Measurements from ENCODE around the gene FGFBP3. TPM values are rescaled to one million over a fixed set of nuclear protein-coding genes. Genes with fewer than 3 reads are reported as not detected.

The FGFBP3 gene
- polyA plus RNA-seq, 4 donors, result 0.22 to 1.6 (median 0.61) TPM

DNA sequence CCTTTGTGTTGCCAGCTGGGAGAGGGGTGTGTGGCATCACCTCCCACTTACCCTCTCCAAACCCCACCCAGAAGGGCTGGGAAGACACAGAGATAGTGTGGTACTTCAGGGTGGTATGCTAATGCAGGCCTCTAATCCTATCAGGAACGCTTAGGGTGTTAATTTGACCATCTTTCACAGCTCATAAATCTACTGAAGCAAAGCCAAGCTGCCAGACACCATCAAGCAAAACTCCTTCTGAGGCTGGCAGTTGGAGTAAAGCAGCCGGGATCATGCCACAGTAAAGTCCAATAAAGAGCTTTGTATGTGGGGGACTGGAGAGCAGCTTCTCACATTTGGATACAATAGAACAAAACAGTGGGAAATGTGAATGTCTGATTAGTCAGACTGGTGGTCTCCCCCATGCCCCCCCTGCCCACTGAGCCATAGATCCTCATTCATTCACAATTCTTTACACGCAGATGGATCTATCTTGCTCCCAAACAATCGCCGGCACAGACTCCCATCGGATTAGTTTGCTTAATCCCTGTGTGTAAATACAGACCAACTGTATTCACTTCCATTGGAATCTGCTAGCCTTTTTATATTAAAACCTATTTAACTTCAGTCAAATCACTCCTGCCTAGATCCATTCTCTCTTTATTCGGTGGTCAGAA lies 29.6 kb downstream of the FGFBP3 start:
- Histone ChIP-seq H3K27me3 (ENCODE audit: control insufficient read depth in 3 of 3, insufficient read depth in 3 of 3, low read length in 3 of 3) (peaks cover 0 to 6% (median 0%) of the 10 kb centered on the region in 3 donors), H3K36me3 (ENCODE audit: control insufficient read depth in 3 of 3, insufficient read depth in 2 of 3, low read depth in 1 of 3, low read length in 3 of 3) (no peaks in the 10 kb centered on the region), H3K4me1 (ENCODE audit: control insufficient read depth in 3 of 3, insufficient read depth in 2 of 3, low read depth in 1 of 3, low read length in 2 of 3) (no peaks in the 10 kb centered on the region), H3K4me3 (ENCODE audit: low read depth in 1 of 3, low read length in 3 of 3) (no peak overlapping the region), H3K9me3 (ENCODE audit: control insufficient read depth in 2 of 2, insufficient read depth in 1 of 2, low read depth in 1 of 2, low read length in 1 of 2) (no peaks in the 10 kb centered on the region), H3K27ac (ENCODE audit: low read depth in 1 of 3, low read length in 2 of 3) (no peak overlapping the region)
- WGBS, 3 donors, result 47 to 50% (median 48%) methylated on average over 7 of the region's 7 CpGs
- DNase-seq, result no peak
- no peak for FAIRE-seq

DNA sequence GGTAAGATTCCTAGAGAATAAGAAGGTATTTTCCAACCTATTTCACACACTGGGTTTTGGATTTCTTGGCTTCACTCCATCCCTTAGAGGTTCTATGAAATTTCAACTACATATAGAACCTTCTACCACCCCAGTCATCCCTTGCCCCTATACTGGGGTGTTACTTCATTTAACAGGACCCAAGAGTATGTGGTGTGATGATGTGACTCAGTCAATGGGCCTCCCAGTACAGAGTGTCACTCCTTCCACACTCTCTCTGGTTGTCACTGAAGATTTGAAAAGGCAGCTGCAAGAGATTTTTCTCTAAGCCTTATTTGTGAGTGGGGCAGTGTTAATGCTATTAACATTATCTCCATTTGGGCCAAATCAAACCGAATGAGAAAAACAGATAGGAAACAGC lies 33.5 kb downstream of the FGFBP3 start:
- DNase-seq (no peak), FAIRE-seq (no peak)
- WGBS, 3 donors, result 92 to 94% (median 93%) methylated on average over 1 of the region's 1 CpG
- no peak overlapping the region for H3K4me3 ChIP-seq (ENCODE audit: low read depth in 1 of 3, low read length in 3 of 3)
- no peaks in the 10 kb centered on the region for H3K36me3 ChIP-seq (ENCODE audit: control insufficient read depth in 3 of 3, insufficient read depth in 2 of 3, low read depth in 1 of 3, low read length in 3 of 3)
- H3K9me3 ChIP-seq (ENCODE audit: control insufficient read depth in 2 of 2, insufficient read depth in 1 of 2, low read depth in 1 of 2, low read length in 1 of 2), result no peaks in the 10 kb centered on the region
- H3K27ac ChIP-seq (ENCODE audit: low read depth in 1 of 3, low read length in 2 of 3), result no peak overlapping the region
- peaks cover 0 to 6% (median 0%) of the 10 kb centered on the region in 3 donors for H3K27me3 ChIP-seq (ENCODE audit: control insufficient read depth in 3 of 3, insufficient read depth in 3 of 3, low read length in 3 of 3)
- H3K4me1 ChIP-seq (ENCODE audit: control insufficient read depth in 3 of 3, insufficient read depth in 2 of 3, low read depth in 1 of 3, low read length in 2 of 3), result no peaks in the 10 kb centered on the region

DNA sequence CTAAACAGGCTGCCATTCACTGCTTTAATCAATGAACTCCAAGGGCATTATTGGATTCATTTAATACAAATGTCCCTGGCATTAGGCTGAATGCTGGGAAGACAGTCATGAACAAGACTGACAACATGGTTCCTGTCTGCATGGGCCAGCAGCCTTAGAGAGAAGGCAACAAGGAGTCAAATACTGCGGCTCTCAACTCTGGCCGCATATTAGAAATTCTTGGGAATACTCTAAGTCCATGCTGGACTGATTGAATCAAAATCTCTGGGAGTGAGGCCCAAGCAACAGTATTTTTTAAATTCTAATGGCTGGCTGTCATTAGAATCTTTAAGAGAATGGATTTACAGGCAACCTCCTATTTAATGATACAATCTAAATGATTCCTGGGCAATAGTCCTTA lies 34.1 kb downstream of the FGFBP3 start:
- peaks cover 0 to 1% (median 0%) of the 10 kb centered on the region in 3 donors for H3K27me3 ChIP-seq (ENCODE audit: control insufficient read depth in 3 of 3, insufficient read depth in 3 of 3, low read length in 3 of 3)
- DNase-seq (no peak), FAIRE-seq (no peak)
- H3K27ac ChIP-seq (ENCODE audit: low read depth in 1 of 3, low read length in 2 of 3), result no peak overlapping the region
- no peaks in the 10 kb centered on the region for H3K36me3 ChIP-seq (ENCODE audit: control insufficient read depth in 3 of 3, insufficient read depth in 2 of 3, low read depth in 1 of 3, low read length in 3 of 3)
- WGBS, 3 donors, result 93 to 100% (median 98%) methylated on average over 2 of the region's 2 CpGs
- no peaks in the 10 kb centered on the region for H3K4me1 ChIP-seq (ENCODE audit: control insufficient read depth in 3 of 3, insufficient read depth in 2 of 3, low read depth in 1 of 3, low read length in 2 of 3)
- H3K9me3 ChIP-seq (ENCODE audit: control insufficient read depth in 2 of 2, insufficient read depth in 1 of 2, low read depth in 1 of 2, low read length in 1 of 2), result no peaks in the 10 kb centered on the region
- H3K4me3 ChIP-seq (ENCODE audit: low read depth in 1 of 3, low read length in 3 of 3), result no peak overlapping the region

DNA sequence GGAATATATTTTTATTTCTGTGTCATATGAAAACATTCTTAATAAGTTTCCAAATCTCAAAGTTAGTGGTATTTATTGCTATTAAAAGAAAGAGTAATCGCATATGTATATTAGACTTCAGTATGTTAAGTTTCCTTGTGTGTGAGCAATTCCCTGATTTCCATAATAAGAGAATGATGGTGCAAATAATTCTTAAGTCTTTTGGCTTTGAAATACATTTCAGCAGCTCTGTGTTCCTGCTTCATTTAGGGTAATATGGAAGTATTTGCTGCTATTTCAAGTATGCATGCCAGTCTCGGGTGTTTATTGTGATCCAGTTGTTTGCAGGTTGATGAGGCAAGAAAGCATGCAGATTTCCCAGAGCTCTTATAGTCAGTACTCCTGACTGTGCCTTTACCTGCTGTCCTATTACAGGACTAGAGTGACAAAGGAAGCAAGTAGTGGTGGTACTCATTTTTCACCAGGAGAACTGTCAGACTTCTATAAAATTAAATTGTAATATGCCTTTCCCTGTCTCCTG lies 43.7 kb downstream of the FGFBP3 start:
- no peaks in the 10 kb centered on the region for H3K9me3 ChIP-seq (ENCODE audit: control insufficient read depth in 2 of 2, insufficient read depth in 1 of 2, low read depth in 1 of 2, low read length in 1 of 2)
- no peak overlapping the region for H3K27ac ChIP-seq (ENCODE audit: low read depth in 1 of 3, low read length in 2 of 3)
- DNase-seq (no peak), FAIRE-seq (no peak)
- H3K36me3 ChIP-seq (ENCODE audit: control insufficient read depth in 3 of 3, insufficient read depth in 2 of 3, low read depth in 1 of 3, low read length in 3 of 3), result peaks cover 0 to 8% (median 7%) of the 10 kb centered on the region in 3 donors
- H3K4me3 ChIP-seq (ENCODE audit: low read depth in 1 of 3, low read length in 3 of 3), result no peak overlapping the region
- 93 to 98% (median 97%) methylated on average over 2 of the region's 2 CpGs for WGBS, 3 donors
- H3K27me3 ChIP-seq (ENCODE audit: control insufficient read depth in 3 of 3, insufficient read depth in 3 of 3, low read length in 3 of 3), result no peaks in the 10 kb centered on the region
- no peaks in the 10 kb centered on the region for H3K4me1 ChIP-seq (ENCODE audit: control insufficient read depth in 3 of 3, insufficient read depth in 2 of 3, low read depth in 1 of 3, low read length in 2 of 3)

DNA sequence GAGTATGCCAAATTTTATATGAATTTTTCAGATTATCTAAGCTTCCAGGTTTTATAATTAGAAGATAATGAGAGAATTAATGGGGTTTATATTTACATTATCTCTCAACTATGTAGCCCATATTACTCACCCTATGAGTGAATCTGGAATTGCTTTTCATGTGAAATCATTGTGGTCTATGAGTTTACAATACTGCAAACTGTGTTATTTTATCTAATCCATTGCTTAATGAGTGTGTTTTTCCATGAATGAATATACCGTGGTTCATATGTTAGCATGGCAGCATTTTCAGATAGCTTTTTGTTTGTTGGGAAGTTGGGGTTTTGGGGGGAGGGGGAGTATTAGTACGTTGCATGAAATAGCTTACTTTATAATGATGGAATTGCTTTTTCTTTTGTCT lies 44.5 kb downstream of the FGFBP3 start:
- Histone ChIP-seq H3K4me1 (ENCODE audit: control insufficient read depth in 3 of 3, insufficient read depth in 2 of 3, low read depth in 1 of 3, low read length in 2 of 3) (no peaks in the 10 kb centered on the region), H3K27ac (ENCODE audit: low read depth in 1 of 3, low read length in 2 of 3) (no peak overlapping the region), H3K27me3 (ENCODE audit: control insufficient read depth in 3 of 3, insufficient read depth in 3 of 3, low read length in 3 of 3) (no peaks in the 10 kb centered on the region), H3K36me3 (ENCODE audit: control insufficient read depth in 3 of 3, insufficient read depth in 2 of 3, low read depth in 1 of 3, low read length in 3 of 3) (peaks cover 0 to 12% (median 11%) of the 10 kb centered on the region in 3 donors), H3K4me3 (ENCODE audit: low read depth in 1 of 3, low read length in 3 of 3) (no peak overlapping the region), H3K9me3 (ENCODE audit: control insufficient read depth in 2 of 2, insufficient read depth in 1 of 2, low read depth in 1 of 2, low read length in 1 of 2) (no peaks in the 10 kb centered on the region)
- WGBS, 3 donors, result 64 to 82% (median 66%) methylated on average over 2 of the region's 2 CpGs
- FAIRE-seq (no peak), DNase-seq (no peak)

DNA sequence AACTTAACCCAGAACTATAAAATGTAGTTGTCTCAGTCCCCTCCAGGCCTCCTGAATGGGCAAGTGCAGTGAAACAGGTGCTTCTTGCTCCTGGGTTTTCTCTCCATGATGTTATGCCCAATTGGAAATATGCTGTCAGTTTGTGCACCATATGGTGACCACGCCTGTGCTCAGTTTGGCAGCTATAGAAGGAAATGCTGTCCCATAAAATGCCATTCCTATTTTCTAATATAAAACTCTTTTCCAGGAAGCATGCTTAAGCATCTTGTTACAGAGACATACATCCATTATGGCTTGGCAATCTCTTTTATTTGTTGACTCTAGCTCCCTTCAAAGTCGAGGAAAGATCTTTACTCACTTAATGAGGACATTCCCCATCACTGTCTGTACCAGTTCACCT lies 45.2 kb downstream of the FGFBP3 start:
- 16 to 54% (median 27%) methylated on average over 2 of the region's 2 CpGs for WGBS, 3 donors
- Histone ChIP-seq H3K4me3 (ENCODE audit: low read depth in 1 of 3, low read length in 3 of 3) (no peak overlapping the region), H3K27ac (ENCODE audit: low read depth in 1 of 3, low read length in 2 of 3) (no peak overlapping the region), H3K36me3 (ENCODE audit: control insufficient read depth in 3 of 3, insufficient read depth in 2 of 3, low read depth in 1 of 3, low read length in 3 of 3) (peaks cover 0 to 15% (median 14%) of the 10 kb centered on the region in 3 donors), H3K27me3 (ENCODE audit: control insufficient read depth in 3 of 3, insufficient read depth in 3 of 3, low read length in 3 of 3) (no peaks in the 10 kb centered on the region), H3K9me3 (ENCODE audit: control insufficient read depth in 2 of 2, insufficient read depth in 1 of 2, low read depth in 1 of 2, low read length in 1 of 2) (no peaks in the 10 kb centered on the region), H3K4me1 (ENCODE audit: control insufficient read depth in 3 of 3, insufficient read depth in 2 of 3, low read depth in 1 of 3, low read length in 2 of 3) (no peaks in the 10 kb centered on the region)
- DNase-seq (peak in 1 of 2 donors; percentile 15), FAIRE-seq (no peak)

DNA sequence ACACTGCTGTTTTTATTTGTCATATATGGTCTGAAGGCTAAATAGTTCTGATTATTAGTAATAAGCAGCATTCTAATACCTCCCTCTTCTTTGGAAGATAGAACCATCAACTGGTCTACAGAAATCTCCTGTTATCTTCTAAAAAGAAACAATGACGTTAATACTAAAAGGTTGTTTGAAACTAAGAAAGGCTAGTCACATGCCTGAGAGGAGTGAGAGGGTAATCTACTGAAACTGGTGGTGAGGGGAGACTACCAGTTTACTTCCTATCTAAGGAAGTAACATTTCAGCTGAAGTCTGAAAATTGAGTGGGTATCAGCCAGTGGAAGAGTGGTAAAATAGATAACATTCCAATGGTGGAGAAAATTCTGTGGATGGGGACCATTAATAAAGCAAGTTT lies 48.4 kb downstream of the FGFBP3 start:
- Histone ChIP-seq H3K27ac (ENCODE audit: low read depth in 1 of 3, low read length in 2 of 3) (no peak overlapping the region), H3K27me3 (ENCODE audit: control insufficient read depth in 3 of 3, insufficient read depth in 3 of 3, low read length in 3 of 3) (no peaks in the 10 kb centered on the region), H3K36me3 (ENCODE audit: control insufficient read depth in 3 of 3, insufficient read depth in 2 of 3, low read depth in 1 of 3, low read length in 3 of 3) (peaks cover 3 to 21% (median 12%) of the 10 kb centered on the region in 3 donors), H3K9me3 (ENCODE audit: control insufficient read depth in 2 of 2, insufficient read depth in 1 of 2, low read depth in 1 of 2, low read length in 1 of 2) (no peaks in the 10 kb centered on the region), H3K4me1 (ENCODE audit: control insufficient read depth in 3 of 3, insufficient read depth in 2 of 3, low read depth in 1 of 3, low read length in 2 of 3) (no peaks in the 10 kb centered on the region), H3K4me3 (ENCODE audit: low read depth in 1 of 3, low read length in 3 of 3) (no peak overlapping the region)
- FAIRE-seq (no peak), DNase-seq (no peak)
- WGBS, 3 donors, result 86 to 90% (median 86%) methylated on average over 1 of the region's 1 CpG

DNA sequence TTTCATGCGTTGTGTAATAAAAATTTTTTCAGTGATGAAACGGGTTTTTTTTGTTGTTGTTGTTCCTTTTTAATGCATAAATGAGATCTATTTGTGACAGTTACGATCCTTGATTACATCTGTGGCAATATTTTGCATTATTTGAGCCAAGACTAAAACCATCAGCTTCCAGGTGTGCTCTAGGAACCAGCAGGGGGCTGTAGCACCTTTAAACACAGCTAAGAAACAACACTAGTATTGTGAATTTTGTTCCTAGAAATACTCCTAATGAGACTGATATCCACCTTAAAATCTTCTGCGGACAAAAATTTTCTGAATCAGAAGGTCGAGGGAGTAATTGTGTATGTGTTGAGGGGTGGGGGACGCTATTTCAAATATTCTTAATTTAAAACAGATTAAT lies 52.6 kb downstream of the FGFBP3 start:
- WGBS, 3 donors, result 84 to 93% (median 91%) methylated on average over 6 of the region's 6 CpGs
- FAIRE-seq (no peak), DNase-seq (peak in 1 of 2 donors; percentile 5)
- Histone ChIP-seq H3K4me1 (ENCODE audit: control insufficient read depth in 3 of 3, insufficient read depth in 2 of 3, low read depth in 1 of 3, low read length in 2 of 3) (no peaks in the 10 kb centered on the region), H3K27ac (ENCODE audit: low read depth in 1 of 3, low read length in 2 of 3) (no peak overlapping the region), H3K27me3 (ENCODE audit: control insufficient read depth in 3 of 3, insufficient read depth in 3 of 3, low read length in 3 of 3) (no peaks in the 10 kb centered on the region), H3K4me3 (ENCODE audit: low read depth in 1 of 3, low read length in 3 of 3) (no peak overlapping the region), H3K36me3 (ENCODE audit: control insufficient read depth in 3 of 3, insufficient read depth in 2 of 3, low read depth in 1 of 3, low read length in 3 of 3) (peaks cover 7 to 17% (median 15%) of the 10 kb centered on the region in 3 donors), H3K9me3 (ENCODE audit: control insufficient read depth in 2 of 2, insufficient read depth in 1 of 2, low read depth in 1 of 2, low read length in 1 of 2) (no peaks in the 10 kb centered on the region)

Data from small intestine (tissue), 7 donors.